GM18868 (cell line): ENCODE data around the gene TSPEAR.
"Not testable (repeated sequence)": the region's sequence is repeated elsewhere in the genome, so short reads cannot be mapped to it uniquely, and the experiment has no call there.

Source experiments
- ATAC-seq: cut with Tn5 transposase; IDR thresholded peaks from one replicate; pipeline ENCODE4 v1.9.1; 2021; ENCODE audit warnings: mild to moderate bottlenecking, moderate library complexity; ENCODE audit not compliant: unreplicated experiment

The TSPEAR gene

DNA sequence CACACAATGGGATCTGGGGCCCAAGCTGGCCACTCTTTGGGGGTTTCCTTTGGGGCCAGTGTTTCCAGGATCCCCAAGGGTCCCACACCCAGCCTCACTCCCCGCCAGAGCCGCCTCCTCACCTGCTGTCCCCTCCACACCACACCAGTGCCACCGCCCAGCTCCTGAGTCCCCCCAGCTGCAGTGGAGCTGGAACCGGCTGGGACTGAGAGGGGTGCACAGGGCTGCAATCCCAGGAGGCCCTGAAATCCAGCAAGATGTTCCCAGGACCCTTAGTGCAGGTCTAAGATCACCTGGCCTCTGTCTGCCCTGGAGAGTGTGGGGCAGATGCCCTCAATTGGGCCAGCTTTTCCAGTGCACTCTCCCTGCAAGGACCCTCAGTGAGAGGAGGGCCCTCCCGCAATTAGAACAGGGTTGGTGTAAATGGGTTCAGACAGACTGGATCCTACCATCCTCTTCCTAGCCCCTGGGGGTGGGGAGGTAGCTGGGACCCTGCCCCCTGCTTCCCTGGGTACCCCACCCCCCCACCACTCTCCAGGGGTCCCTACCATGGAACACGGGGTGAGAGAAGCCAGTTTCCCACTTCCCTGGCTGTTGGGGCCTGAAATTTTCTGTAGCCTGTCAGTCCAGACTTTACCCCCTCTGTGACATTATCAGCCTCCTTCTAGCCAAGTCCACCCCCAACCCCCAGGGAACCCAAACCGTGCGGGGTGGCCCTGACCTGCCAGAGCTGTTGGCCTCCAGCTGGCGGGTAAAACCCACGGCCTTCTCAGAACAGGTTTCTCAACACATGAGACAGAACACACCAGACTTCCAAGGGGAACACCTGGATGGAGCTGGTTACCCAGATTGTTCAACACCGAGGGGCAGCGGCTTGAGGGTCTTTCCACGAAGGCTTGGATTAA lies 7.4 kb downstream of the TSPEAR start:
- ATAC-seq, result no peak

DNA sequence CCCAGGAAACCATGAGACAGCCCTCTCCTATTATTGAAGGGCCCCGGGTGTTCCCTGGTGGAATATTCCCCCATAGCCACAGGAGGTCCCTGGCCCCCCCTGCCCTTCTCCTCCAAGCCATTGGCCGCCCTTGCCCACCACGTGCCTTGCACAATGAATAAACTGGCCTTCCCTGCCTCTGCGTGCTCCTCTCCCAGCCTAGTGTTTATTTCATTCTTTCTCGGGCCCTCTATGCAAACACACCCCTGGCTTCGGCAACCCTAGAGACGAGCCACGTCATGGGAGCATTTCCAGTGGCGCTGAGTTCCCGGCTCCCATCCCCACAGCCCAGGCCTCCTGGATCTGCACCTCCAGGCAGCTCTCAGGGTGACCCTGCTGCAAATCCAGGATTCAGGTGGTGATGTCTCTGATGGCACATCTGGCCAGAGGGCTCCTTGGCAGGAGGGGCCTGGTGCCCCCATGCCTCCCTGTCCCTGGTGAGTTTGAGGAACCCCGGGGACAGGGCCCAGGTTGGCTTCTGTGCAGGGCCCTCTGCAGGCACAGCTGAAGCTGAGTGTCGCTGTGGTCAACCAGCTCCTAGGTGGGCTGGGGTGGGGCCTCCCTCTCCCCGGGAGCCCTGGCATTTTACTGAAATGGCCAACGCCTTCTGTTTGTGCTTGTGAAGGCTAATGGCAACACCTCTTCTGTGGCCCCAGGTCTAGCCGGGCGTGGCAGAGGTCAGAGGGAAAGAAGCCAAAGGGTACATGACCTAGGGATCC lies 8.2 kb downstream of the TSPEAR start:
- ATAC-seq, result no peak

DNA sequence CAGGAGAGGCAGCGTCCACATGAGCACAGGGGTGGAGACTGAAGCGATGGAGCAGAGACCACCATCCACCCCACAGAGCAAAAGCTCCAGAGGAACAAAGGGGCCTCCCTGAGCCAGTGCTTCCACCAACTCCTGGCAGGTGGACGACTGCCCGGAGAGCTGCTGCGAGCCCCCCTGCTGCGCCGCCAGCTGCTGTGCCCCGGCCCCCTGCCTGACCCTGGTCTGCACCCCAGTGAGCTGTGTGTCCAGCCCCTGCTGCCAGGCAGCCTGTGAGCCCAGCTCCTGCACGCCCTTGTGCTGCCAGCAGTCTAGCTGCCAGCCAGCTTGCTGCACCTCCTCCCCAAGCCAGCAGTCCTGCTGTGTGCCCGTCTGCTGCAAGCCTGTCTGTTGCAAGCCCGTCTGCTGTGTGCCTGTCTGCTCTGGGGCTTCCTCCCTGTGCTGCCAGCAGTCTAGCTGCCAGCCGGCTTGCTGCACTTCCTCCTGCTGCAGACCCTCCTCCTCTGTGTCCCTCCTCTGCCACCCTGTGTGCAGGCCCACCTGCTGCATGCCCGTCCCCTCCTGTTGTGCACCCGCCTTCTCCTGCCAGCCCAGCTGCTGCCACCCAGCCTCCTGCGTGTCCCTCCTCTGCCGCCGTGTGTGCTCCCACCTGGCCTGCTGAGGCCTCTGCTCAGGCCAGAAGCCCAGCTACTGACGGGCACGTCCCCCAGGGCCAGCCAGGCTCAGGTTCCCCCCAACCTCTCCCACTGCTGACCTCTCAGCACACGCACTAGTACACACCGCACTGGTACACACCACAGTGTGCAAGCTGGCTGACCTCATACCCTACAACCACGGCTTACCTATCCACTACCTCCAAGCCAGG lies 9.0 kb downstream of the TSPEAR start:
- ATAC-seq, result no peak

DNA sequence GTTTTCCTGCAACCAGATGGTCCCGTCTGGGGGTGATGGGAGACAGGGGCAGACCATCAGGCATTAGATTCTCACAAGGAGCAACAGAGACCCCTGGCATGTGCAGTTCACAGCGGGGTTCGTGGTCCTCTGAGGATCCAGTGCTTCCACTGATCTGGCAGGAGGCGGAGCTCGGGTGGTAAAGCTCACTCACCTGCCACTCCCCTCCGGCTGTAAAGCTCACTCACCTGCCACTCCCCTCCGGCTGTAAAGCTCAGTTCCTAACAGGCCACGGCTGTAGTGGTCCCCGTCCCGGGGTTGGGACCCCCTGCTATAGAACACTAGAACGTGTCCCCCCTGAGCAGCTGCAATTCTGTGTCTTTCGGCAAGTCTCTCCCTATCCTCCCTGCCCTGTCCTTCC lies 9.8 kb downstream of the TSPEAR start:
- ATAC-seq, result no peak

DNA sequence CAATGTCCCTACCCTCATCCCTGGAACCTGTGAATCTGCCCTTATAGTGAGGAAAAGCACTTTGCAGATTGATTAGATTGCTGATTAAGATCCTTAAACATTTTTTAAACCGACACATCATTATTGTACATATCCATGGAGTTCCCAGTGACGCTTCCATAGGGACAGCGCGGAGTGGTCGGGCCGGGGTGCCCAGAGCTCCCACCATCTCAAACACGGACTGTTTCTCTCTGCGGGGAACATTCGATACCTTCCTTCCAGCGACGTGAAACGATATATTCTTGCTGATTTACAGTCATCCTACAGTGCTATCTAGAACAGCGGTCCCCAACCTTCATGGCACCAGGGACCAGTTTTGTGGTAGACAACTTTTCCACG lies 10.4 kb downstream of the TSPEAR start:
- ATAC-seq, result no peak

DNA sequence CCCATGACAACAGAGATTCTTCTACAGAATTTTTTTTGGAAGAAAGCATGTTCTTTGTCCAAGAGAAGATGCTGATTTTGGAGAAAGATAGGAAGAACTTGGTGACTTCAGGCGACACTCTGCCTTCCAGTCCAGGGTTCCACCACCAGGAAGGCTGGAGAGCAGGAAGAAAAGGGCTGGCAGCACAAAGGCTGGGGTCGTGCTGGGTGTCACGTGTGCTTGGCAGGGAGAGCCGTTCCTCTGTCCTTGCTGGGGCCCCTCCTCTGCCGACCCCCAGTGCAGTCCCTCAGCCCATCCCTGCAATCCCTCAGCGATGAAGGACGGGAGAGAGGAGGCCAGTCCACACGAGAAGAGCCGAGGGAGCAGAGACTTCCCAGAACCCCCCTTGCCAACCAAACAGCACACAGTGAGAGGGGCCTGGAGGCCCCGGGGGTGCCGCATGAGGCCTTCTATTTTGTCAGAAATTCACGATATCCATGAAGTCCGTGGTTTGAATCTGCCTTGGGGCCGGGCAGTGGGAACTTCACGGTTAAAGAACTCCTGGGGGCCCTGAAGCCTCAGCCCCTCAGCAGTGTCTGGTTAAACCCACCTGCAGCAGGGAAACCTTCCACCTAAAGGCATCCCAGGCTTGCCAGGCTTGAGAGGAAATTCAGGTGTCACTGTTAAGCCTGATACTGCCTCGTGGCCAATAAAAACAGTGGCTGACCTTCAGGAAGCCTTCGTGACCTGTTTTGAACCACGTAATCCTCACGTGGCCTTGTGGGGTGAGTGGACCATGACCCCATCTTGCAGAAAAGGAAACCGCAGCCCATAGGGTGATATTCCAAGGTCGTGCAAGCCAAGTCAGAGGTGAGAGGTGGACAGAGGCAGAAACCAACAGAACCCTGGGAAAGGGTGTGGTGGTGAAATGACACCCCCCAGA lies 11.0 kb downstream of the TSPEAR start:
- ATAC-seq, result no peak

DNA sequence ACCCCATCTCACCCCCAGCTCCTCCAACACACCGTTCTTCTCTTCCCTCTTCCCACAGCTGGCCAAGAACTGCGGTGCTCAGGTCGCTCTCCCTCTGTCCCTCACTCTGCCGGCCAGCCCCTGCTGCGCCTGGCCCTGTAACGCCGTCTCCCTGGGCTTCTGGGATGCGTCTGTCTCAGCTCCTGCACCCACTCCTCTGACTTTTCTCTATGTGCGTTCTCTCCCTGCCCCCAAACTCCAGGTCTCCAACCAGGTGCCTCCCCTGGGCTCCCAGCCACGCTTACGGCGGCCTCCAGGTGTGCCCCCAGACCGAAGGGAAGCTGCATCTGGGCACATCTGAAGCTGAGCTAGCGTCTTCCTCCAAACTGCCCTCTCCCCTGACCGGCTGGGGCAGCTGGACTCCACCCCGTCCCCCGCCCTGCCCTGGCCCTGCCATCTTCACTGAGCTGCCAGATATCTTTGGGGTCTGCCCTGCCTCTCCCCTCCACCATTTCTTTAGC lies 11.8 kb downstream of the TSPEAR start:
- no peak for ATAC-seq

DNA sequence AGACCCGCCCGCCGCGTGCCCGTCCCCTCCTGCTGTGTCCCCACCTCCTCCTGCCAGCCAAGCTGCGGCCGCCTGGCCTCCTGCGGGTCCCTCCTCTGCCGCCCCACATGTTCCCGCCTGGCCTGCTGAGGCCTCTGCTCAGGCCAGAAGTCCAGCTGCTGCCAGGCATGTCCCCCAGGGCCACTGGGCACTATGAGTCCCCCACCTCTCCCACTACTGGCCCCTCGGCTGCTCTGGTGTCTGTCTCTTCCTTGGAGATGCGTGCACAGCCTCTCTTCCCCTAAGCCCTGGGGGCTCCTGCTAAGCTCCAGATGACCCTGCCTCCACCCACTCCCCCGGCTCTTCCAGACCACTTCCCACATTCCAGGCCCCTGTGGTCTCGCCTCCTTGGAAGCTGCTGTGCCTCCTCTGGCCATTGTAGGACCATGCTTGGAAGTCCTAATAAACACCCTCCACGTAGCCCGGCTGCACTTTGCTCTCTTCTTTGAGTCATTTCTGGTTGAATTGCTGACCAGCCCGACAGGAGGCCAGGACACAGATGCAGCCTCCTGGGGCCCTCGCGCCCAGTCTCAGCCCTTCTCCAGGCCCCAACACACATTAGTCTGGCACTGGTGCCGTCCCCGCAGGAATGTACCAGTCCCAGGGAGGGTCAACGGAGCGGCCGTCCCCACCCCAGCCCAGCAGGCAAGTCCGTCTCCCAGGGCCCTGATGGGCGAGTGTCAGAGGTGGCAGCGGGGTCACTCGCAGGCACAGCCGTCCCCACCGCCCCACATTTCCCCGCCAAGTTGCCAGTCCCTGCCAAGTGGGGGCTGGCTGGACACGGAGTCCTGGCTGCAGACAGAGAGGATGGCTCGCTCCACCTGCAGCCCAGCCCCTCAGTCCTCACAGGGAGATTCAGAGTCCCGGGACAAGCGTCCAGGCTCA lies 13.3 kb downstream of the TSPEAR start:
- no peak for ATAC-seq

DNA sequence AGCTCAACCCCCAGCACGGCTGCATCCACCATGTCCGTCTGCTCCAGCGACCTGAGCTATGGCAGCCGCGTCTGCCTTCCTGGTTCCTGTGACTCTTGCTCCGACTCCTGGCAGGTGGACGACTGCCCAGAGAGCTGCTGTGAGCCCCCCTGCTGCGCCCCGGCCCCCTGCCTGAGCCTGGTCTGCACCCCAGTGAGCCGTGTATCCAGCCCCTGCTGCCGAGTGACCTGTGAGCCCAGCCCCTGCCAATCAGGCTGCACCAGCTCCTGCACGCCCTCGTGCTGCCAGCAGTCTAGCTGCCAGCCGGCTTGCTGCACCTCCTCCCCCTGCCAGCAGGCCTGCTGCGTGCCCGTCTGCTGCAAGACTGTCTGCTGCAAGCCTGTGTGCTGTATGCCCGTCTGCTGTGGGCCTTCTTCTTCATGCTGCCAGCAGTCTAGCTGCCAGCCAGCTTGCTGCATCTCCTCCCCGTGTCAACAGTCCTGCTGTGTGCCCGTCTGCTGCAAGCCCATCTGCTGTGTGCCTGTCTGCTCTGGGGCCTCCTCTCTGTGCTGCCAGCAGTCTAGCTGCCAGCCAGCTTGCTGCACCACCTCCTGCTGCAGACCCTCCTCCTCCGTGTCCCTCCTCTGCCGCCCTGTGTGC lies 14.1 kb downstream of the TSPEAR start, which contains the start of gene KRTAP10-12:
Gene KRTAP10-12 (plus strand): TSS at position 1 of the 639 bp plus-strand sequence. CDS start 30 bp downstream, at position 31.
- not testable (repeated sequence) for ATAC-seq

DNA sequence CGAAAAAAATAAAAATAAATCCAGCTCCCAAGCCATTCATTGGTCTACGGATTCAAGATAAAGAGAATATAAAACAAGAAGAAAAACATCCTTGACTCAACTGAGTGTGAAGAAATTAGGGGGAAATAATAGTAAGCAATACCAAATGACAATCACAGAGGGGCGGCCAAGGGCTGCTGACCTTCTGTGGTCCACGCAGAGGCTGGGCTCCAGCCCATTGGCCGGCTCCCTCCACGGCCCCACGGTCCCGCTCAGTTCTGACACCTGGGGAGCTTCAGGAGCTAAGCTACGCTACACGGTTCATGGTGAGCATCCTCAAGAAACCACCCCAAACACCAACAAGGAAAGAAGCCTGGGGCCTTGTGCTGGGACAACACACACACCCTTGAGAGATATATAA lies 14.8 kb downstream of the TSPEAR start:
- ATAC-seq, result no peak

DNA sequence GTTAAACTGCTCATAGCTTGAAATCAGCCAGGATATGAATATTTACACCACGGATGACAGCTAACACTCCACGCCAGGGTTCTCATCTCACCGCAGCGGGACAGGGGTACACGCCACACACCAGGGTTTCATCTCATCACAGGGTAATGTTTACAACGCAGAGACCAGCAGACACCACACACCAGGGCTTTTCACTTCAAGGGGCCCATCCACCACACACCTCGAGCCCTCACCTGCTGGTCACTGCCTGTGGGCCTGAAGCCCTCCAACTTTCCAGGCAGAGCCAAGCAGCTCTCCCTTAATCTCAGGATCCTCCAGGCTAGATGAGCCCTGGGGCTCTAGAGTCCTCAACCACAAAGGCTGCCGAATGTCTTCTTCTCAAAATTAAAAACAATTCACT lies 15.7 kb downstream of the TSPEAR start:
- no peak for ATAC-seq

DNA sequence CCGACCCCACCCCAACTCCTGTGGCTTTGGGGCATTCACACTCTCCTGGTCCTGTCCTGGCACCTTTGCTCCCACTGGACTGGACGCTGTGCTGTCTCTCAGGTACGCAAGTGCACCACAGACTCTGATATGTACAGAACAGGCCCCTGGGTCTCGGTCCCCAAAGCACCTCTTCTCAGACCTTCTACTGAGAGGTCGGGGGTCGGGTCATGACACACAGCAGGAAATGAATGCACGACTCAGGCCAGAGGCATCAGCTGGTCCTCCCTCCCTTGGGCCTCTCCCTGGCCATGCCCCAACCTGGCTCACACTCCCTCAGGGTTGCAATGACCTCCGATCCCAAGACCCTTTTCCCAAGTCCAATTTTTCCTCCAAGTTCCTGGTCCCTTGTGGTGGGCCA lies 16.2 kb downstream of the TSPEAR start:
- ATAC-seq, result no peak

DNA sequence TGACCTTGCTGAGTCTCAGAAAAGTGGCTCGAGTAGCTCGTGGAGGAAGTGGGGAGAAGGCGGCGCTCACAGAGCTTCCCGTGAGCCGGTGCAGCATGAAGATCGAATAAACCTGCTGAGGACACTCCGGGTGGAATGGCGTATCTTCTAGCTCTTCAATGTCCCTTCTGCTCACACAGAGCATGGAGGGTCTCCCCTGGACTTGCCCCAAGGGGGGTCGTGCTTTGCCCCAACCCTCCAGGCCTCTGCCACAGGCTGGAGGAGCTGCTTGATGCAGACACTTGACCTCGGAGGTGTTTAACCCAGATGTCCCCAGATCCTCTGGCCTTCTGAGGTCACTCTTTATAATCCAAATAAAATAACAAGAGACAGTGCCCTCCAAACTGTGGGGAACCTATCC lies 16.6 kb downstream of the TSPEAR start:
- ATAC-seq, result no peak

DNA sequence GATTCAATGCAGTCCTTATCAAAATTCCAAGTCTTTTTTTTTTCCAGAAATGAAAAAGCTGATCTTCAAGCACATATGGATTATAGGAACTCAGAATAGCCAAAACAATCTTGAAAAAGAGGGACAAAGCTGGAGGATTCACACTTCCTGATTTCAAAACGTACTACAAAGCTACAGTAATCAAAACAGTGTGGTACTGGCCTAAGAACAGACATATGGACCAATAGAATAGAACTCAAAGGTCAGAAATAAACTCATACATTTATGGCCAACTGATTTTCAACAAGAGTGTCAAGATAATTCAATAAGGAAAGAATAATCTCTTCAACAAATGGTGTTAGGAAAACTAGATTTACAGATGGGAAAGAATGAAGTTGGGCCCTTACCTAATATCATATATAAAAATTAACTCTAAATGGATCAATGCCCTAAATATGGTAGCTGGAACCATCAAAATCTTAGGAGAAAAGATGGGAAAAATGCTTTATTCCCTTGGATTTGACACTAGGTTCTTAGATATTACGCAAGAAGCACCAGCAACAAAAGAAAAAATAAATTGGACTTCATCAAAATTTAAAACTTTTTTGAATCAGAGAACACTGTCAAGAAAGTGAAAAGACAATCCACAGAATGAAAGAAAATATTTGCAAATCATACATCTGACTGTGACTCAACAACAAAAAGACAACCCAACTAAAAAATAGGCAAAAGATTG lies 18.4 kb downstream of the TSPEAR start:
- no peak for ATAC-seq

DNA sequence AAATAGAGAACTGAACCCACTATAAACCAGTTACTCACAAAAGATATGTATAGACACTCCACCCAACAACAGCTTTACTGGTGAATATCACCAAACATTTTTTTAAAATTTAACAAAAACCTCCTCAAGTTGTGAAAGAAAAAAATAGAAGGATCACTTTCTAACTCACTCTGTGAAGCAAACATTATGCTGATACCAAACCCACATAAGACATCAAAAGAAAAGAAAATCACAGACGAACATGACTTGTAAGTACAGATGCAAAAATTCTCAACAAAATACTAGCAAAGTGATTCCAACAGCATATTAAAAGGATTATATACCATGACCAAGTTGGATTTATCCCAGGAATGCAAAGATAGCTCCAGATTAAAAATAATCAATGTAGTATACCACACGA lies 19.7 kb downstream of the TSPEAR start:
- ATAC-seq, result no peak

DNA sequence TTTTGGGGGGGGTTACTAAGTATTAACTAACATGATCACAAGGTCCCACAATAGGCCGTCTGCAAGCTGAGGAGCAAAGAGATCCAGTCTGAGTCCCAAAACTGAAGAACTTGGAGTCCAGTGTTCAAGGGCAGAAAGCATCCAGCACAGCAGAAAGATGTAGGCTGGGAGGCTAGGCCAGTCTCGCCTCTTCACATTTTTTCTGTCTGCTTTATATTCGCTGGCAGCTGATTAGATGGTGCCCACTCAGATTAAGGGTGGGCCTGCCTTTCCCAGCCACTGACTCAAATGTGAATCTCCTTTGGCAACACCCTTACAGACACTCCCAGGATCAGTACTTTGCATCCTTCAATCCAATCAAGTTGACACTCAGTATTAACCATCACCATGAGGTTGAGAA lies 21.6 kb downstream of the TSPEAR start:
- ATAC-seq, result not testable (repeated sequence)

DNA sequence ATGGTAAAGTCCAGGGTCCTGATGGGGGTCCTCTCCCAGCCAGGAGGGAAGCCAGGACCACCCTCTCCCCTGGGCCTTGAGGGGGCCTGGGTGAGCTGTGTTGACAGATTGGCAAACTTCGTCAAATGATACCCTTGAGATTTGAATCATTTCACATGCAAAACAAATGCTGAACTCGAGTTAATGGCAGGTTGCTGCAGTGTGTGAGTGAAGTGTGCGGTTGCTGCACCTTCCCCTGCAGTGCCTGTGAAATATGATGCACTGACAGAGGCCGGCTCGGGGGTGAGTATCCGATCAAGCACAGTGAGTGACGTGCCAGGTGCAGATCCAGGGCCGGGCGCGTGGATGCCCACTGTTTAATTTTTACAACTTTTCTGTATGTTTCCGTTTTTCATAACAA lies 23.7 kb downstream of the TSPEAR start:
- no peak for ATAC-seq
